A673 (cell line): Measurements from ENCODE around the gene ELL2.

Experiments
- EZH2 ChIP-seq: fragments of 200-600 bp; sonication (generic); IDR thresholded peaks from 2 replicates; pipeline ENCODE4 v1.6.1; 2017; ENCODE audit warnings: borderline replicate concordance, low read depth, mild to moderate bottlenecking, mixed read lengths, antibody characterized with exemption, low read length; ENCODE audit not compliant: poor library complexity, severe bottlenecking
- TF ChIP-seq, protein P1 (sequence below): fragments of 300-800, 200-600 bp; sonication (generic); conservative IDR thresholded peaks from 2 replicates; pipeline ENCODE4 v1.5.1; 2017; ENCODE audit warnings: low read depth, mild to moderate bottlenecking, antibody characterized with exemption, low read length, moderate library complexity, mixed read lengths

DNA sequence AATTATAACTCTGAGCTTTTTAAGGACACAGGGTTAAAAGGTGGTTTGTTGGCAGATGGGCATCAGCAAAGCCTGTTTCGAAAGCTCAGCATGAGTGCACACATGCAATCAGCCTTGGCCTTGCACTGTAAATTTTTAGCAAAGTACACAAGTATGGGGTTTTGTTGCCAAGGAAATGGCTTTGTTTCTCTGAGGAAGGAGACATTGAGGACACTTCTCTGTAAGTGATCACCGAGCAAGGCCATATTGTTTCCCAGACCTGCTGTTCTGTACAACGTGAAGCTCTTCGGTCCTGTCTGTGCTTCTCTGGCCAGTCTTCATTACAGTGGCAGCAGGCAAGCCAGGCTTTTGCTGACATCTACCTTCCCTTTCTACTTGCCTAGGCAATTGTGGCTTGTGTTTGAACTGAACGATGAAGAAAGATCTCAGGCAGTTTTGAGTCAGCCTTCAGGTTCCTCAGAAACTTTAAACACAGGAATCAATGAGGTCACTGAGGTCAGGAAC is 111.2 kb downstream of the ELL2 start:
- TF ChIP-seq, protein P1, sequence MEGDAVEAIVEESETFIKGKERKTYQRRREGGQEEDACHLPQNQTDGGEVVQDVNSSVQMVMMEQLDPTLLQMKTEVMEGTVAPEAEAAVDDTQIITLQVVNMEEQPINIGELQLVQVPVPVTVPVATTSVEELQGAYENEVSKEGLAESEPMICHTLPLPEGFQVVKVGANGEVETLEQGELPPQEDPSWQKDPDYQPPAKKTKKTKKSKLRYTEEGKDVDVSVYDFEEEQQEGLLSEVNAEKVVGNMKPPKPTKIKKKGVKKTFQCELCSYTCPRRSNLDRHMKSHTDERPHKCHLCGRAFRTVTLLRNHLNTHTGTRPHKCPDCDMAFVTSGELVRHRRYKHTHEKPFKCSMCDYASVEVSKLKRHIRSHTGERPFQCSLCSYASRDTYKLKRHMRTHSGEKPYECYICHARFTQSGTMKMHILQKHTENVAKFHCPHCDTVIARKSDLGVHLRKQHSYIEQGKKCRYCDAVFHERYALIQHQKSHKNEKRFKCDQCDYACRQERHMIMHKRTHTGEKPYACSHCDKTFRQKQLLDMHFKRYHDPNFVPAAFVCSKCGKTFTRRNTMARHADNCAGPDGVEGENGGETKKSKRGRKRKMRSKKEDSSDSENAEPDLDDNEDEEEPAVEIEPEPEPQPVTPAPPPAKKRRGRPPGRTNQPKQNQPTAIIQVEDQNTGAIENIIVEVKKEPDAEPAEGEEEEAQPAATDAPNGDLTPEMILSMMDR = no peak
- no peak for TF ChIP-seq EZH2
